H1 (cell line): Measurements from ENCODE around the gene CELSR3.

Source experiments
- BRCA1 ChIP-seq: IDR thresholded peaks from 2 replicates; pipeline ENCODE4 v1.6.1; 2012; ENCODE audit warnings: low read depth, low read length, improper control_type of control experiment
- CBX5 ChIP-seq: fragments of 300-800, 300-1000 bp; sonication (generic); IDR thresholded peaks from 2 replicates; pipeline ENCODE4 v1.7.1; 2016; ENCODE audit warnings: antibody characterized with exemption, low read length, low read depth
- ZNF274 ChIP-seq: IDR thresholded peaks from 2 replicates; pipeline ENCODE4 v1.7.0; 2012; ENCODE audit warnings: low read length, borderline replicate concordance; ENCODE audit errors: extremely low read depth
- TF ChIP-seq, protein P1 (sequence below): IDR thresholded peaks from 2 replicates; pipeline ENCODE4 v1.6.1; 2011; ENCODE audit warnings: low read depth, mild to moderate bottlenecking, low read length; ENCODE audit not compliant: insufficient read depth

DNA sequence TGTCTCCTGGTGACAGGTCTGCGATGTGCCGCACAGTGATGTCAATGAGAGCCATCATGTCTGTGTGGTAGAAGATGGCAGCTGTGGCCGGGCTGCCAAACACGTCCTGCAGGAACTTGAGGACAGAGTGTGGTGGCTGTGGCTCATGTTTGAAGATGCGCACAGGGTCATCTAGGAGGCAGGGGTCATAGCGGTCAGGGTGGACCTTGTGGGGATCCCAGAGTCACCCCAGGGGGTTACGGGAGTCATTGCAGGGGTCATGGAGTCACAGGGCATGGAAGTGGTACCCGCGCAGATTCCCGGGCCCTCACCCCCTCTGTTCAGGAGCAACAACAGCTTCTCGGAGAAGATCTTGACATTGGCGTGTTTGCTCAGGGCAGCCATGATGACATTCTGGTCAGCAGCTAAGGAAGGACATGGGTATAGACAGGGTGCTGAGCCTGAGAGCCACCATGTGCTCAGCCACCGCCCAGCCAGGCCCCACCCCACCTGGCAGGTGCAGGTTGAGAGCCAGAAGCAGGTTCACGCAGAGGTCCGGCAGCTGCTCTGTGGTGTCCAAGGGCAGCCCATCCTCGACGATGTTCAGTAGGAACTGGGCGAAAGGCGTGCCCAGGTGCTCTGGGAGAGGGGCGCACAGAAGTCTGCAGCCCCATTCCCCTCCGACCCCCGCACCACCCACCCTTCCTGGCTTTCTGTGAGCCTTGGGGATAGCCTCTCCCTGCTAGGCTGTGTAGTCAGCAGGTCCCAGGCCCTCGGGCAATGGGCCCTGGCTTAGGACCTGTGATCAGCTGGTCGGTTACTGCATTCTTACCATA, 16.1 kb upstream of the CELSR3 start:
- TF ChIP-seq BRCA1 (no peak), ZNF274 (no peak), CBX5 (no peak)
- TF ChIP-seq, protein P1, sequence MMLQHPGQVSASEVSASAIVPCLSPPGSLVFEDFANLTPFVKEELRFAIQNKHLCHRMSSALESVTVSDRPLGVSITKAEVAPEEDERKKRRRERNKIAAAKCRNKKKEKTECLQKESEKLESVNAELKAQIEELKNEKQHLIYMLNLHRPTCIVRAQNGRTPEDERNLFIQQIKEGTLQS, result no peak
